Measurements from ENCODE around the gene SCN8A.

The SCN8A gene

GRCh38 chr12:51809193-51809592, 218.2 kb downstream of the SCN8A start:
- no peak for TF ChIP-seq ZNF274 (IDR thresholded peaks at IDR 0.05; ENCODE audit: low read depth, low read length)
- no peak overlapping the region for H3K4me3 ChIP-seq (ENCODE audit: low read length)

- TF ChIP-seq ZNF274 (IDR thresholded peaks at IDR 0.05; ENCODE audit: low read depth, low read length): no peak
- H3K4me3 ChIP-seq (ENCODE audit: low read length): no peak overlapping the region
Measured at GRCh38 chr12:51811203-51812202, 220.5 kb downstream of the SCN8A start.

- TF ChIP-seq ZNF274 (IDR thresholded peaks at IDR 0.05; ENCODE audit: low read depth, low read length): no peak
- no peak overlapping the region for H3K4me3 ChIP-seq (ENCODE audit: low read length)
Measured at GRCh38 chr12:51812871-51813270, 221.8 kb downstream of the SCN8A start.

GRCh38 chr12:51813931-51814310, 222.9 kb downstream of the SCN8A start:
- TF ChIP-seq ZNF274 (IDR thresholded peaks at IDR 0.05; ENCODE audit: low read depth, low read length): no peak
- H3K4me3 ChIP-seq (ENCODE audit: low read length): no peak overlapping the region

GRCh38 chr12:51814311-51815088, 223.5 kb downstream of the SCN8A start:
- H3K4me3 ChIP-seq (ENCODE audit: low read length): no peak overlapping the region; the same call in 1 of the 2 replicates
- no peak for TF ChIP-seq ZNF274 (IDR thresholded peaks at IDR 0.05; ENCODE audit: low read depth, low read length)

GRCh38 chr12:51815571-51815970, 224.5 kb downstream of the SCN8A start:
- no peak overlapping the region for H3K4me3 ChIP-seq (ENCODE audit: low read length)
- no peak for TF ChIP-seq ZNF274 (IDR thresholded peaks at IDR 0.05; ENCODE audit: low read depth, low read length)

GRCh38 chr12:51817027-51817953, 226.3 kb downstream of the SCN8A start:
- H3K4me3 ChIP-seq (ENCODE audit: low read length): no peak overlapping the region
- no peak for TF ChIP-seq ZNF274 (IDR thresholded peaks at IDR 0.05; ENCODE audit: low read depth, low read length)

- H3K4me3 ChIP-seq (ENCODE audit: low read length): no peak overlapping the region
- no peak for TF ChIP-seq ZNF274 (IDR thresholded peaks at IDR 0.05; ENCODE audit: low read depth, low read length)
Measured at GRCh38 chr12:51818086-51818485, 227.1 kb downstream of the SCN8A start.

- TF ChIP-seq ZNF274 (IDR thresholded peaks at IDR 0.05; ENCODE audit: low read depth, low read length): no peak
- H3K4me3 ChIP-seq (ENCODE audit: low read length): no peak overlapping the region
Measured at GRCh38 chr12:51818566-51819300, 227.7 kb downstream of the SCN8A start.

GRCh38 chr12:51819736-51820525, 228.9 kb downstream of the SCN8A start:
- no peak overlapping the region for H3K4me3 ChIP-seq (ENCODE audit: low read length)
- TF ChIP-seq ZNF274 (IDR thresholded peaks at IDR 0.05; ENCODE audit: low read depth, low read length): no peak

GRCh38 chr12:51820526-51821439, 229.8 kb downstream of the SCN8A start:
- no peak for TF ChIP-seq ZNF274 (IDR thresholded peaks at IDR 0.05; ENCODE audit: low read depth, low read length)

More at GRCh38 chr12:51820526-51821439, 229.8 kb downstream of the SCN8A start:
- H3K4me3 ChIP-seq (ENCODE audit: low read length): peak overlapping the region; percentile 33; the same call in 1 of the 2 replicates
